CD4-positive, CD25-positive, alpha-beta regulatory T cell (primary cell): Measurements from ENCODE around the gene COL21A1. TPM values are rescaled to one million over a fixed set of nuclear protein-coding genes. Genes with fewer than 3 reads are reported as not detected.

Experiments
- ATAC-seq, 2 donors: fragments of 150-1000 bp; cut with Tn5 transposase; one replicate each; pipeline ENCODE4 v1.10.0; 2021; ENCODE audit warnings: low read depth in 2 of 2, moderate number of reproducible peaks in 2 of 2, moderate library complexity in 1 of 2
- DNase-seq, 3 donors: peaks; one replicate each; pipeline versions ENCODE4 v3.0.0 to v3.0.0-alpha.2; 2012 to 2022; ENCODE audit warnings: mixed read lengths in 1 of 3
- H3K27ac ChIP-seq: one replicate; pipeline ENCODE4 v1.7.0; 2013; ENCODE audit warnings: mild to moderate bottlenecking, low read length; ENCODE audit not compliant: insufficient read depth, poor library complexity, severe bottlenecking
- H3K27me3 ChIP-seq: one replicate; pipeline ENCODE4 v1.7.0; 2013; ENCODE audit warnings: low read length; ENCODE audit not compliant: control insufficient read depth, insufficient read depth
- H3K36me3 ChIP-seq: one replicate; pipeline ENCODE4 v1.7.0; 2013; ENCODE audit warnings: mild to moderate bottlenecking, low read length, moderate library complexity; ENCODE audit not compliant: control insufficient read depth, insufficient read depth
- H3K4me1 ChIP-seq: 2 replicates; pipeline ENCODE4 v1.7.0; 2013; ENCODE audit warnings: mild to moderate bottlenecking, low read length; ENCODE audit not compliant: insufficient read depth, control insufficient read depth, poor library complexity, severe bottlenecking
- H3K4me3 ChIP-seq: one replicate; pipeline ENCODE4 v1.7.0; 2013; ENCODE audit warnings: low read depth, mild to moderate bottlenecking, low read length, moderate library complexity
- H3K9me3 ChIP-seq, 2 experiments: 1 replicate in 1 of 2; 2 replicates in 1 of 2; pipeline ENCODE4 v1.7.0; 2013; ENCODE audit warnings: low read length in 2 of 2, mild to moderate bottlenecking in 1 of 2, moderate library complexity in 1 of 2; ENCODE audit not compliant: control insufficient read depth in 2 of 2
- H3K27ac Mint-ChIP-seq, 3 donors: one replicate each; pipeline ENCODE4 v1.8.0; 2020 to 2022; ENCODE audit warnings: mild to moderate bottlenecking in 3 of 3, mixed read lengths in 3 of 3, moderate library complexity in 2 of 3
- H3K27me3 Mint-ChIP-seq: one replicate; pipeline ENCODE4 v1.8.0; 2022; ENCODE audit warnings: mild to moderate bottlenecking, mixed read lengths
- H3K36me3 Mint-ChIP-seq: one replicate; pipeline ENCODE4 v1.8.0; 2020; ENCODE audit warnings: mixed read lengths
- H3K4me1 Mint-ChIP-seq, 4 donors: one replicate each; pipeline ENCODE4 v1.8.0; 2020 to 2022; ENCODE audit warnings: mixed read lengths in 4 of 4, mild to moderate bottlenecking in 1 of 4
- H3K4me3 Mint-ChIP-seq, 4 donors: one replicate each; pipeline ENCODE4 v1.8.0; 2020 to 2022; ENCODE audit warnings: mild to moderate bottlenecking in 4 of 4, mixed read lengths in 4 of 4, moderate library complexity in 3 of 4
- H3K9me3 Mint-ChIP-seq, 7 donors: one replicate each; pipeline ENCODE4 v1.8.0; 2020 to 2022; ENCODE audit warnings: mixed read lengths in 7 of 7, mild to moderate bottlenecking in 3 of 7, moderate library complexity in 2 of 7
- polyA plus RNA-seq, 4 donors: library from polyadenylated mRNA; unstranded; fragments of 300-500 nt; fragmentation: Illumina TruSeq; gene quantifications; one replicate each; pipeline ENCODE4 v1.2.3, GENCODE V29; 2021
- total RNA-seq: library from RNA; stranded (reverse); gene quantifications from one replicate; pipeline ENCODE4 v1.2.3, GENCODE V29; 2022

Gene COL21A1
- total and polyA plus RNA-seq, 5 donors from 2014 or later = not detected

DNA sequence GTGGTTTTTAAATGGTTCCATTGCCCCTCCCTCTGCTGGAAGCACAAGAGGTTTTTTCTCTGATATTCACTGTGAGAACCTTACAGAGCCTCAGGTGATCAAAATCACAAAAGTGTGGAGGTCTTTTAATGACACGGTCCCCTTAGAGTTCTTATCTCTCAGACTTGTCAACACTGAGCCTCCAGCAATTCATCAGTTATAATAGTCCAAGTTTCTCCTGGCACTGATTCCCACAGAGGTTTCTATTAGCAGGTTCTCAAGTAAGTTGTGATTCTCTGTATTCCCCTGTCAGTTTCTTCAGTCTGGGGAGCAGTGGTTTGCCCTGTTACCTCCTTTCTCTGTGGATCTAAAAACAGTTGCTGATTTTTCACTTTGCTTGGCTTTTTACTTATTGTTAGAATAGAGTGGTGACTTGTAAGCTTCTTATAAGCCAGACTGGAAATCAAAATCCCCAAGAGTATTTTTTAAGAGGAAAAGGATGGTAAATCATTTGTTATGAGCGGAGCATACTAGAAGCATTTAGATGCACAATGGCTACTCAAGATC, 214.6 kb downstream of the COL21A1 start:
- no peaks in the 10 kb centered on the region for H3K9me3 ChIP-seq
- no peaks in the 10 kb centered on the region for H3K4me1 ChIP-seq
- Mint-ChIP-seq H3K4me3 (no peak overlapping the region), H3K27ac (no peak overlapping the region), H3K36me3 (no peaks in the 10 kb centered on the region), H3K9me3 (peaks cover 0 to 24% (median 6%) of the 10 kb centered on the region in 7 donors), H3K27me3 (no peaks in the 10 kb centered on the region), H3K4me1 (no peaks in the 10 kb centered on the region)
- ATAC-seq (no peak), DNase-seq (no peak)
- no peaks in the 10 kb centered on the region for H3K36me3 ChIP-seq
- no peaks in the 10 kb centered on the region for H3K27me3 ChIP-seq
- H3K27ac ChIP-seq = no peak overlapping the region
- H3K4me3 ChIP-seq = no peak overlapping the region

DNA sequence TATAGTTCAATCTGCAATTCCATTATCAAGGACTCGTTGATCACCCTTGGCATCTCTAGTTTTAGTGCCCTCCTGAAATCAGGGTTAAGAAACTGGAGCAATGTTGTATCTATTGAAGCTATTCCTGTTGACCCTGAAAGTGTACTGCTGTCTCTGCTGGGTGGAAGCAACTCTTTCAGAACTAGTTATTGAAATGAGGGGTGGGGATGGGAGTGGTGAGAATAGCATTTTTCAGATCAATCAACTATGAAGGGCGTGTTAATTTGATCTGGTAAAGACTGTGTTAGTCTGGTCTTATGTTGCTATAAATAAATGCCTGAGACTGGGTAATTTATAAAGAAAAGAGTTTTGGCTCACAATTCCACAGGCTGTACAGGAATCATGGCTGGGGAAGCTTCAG, 219.5 kb downstream of the COL21A1 start:
- H3K4me3 Mint-ChIP-seq = no peak overlapping the region
- Histone ChIP-seq H3K4me3 (no peak overlapping the region), H3K27me3 (no peaks in the 10 kb centered on the region), H3K27ac (no peak overlapping the region), H3K9me3 (no peaks in the 10 kb centered on the region), H3K36me3 (no peaks in the 10 kb centered on the region), H3K4me1 (no peaks in the 10 kb centered on the region)
- peaks cover 0 to 9% (median 3%) of the 10 kb centered on the region in 7 donors for H3K9me3 Mint-ChIP-seq
- no peaks in the 10 kb centered on the region for H3K36me3 Mint-ChIP-seq
- no peak overlapping the region for H3K27ac Mint-ChIP-seq
- DNase-seq (no peak), ATAC-seq (no peak)
- no peaks in the 10 kb centered on the region for H3K27me3 Mint-ChIP-seq
- H3K4me1 Mint-ChIP-seq = no peaks in the 10 kb centered on the region

DNA sequence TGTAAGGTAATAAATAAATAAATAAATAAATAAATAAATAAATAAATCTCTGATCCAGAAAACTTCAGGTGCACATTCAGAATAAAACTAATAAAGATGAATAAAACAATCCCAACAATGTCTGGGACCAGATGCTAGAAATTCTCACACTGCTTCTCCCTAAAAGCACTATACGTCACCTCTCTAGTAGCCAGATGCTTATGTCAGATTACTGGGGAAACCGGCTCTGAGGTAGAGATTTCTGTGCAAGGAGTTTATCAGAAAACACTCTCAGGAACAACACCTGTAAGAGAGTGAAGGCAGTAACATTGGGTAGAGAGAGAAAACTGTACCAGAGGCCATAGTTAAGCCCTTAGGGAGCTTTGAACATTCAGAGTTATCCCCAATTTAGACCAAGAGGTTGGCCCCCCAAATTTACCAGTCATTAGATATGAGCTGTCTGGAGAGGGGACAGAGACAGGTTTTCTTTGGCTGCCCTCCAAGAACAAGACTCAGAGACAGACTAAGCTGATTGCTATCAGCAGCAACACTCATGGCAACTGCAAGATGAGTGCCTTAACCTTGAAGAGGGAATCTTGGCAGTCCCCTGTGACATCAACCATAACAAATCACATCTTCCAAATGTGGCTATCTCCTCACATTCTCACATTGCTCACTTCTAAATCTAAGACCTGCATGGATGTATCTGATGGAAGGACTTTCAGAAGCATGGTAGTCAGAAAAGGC, 220.8 kb downstream of the COL21A1 start:
- Histone ChIP-seq H3K27me3 (no peaks in the 10 kb centered on the region), H3K27ac (no peak overlapping the region), H3K4me1 (no peaks in the 10 kb centered on the region), H3K4me3 (no peak overlapping the region), H3K36me3 (no peaks in the 10 kb centered on the region), H3K9me3 (no peaks in the 10 kb centered on the region)
- Mint-ChIP-seq H3K4me3 (no peak overlapping the region), H3K36me3 (no peaks in the 10 kb centered on the region), H3K9me3 (peaks cover 0 to 7% (median 3%) of the 10 kb centered on the region in 7 donors), H3K27me3 (no peaks in the 10 kb centered on the region), H3K27ac (no peak overlapping the region), H3K4me1 (no peaks in the 10 kb centered on the region)
- ATAC-seq (no peak), DNase-seq (no peak)

GRCh38 chr6:56025795-56026194, 221.6 kb downstream of the COL21A1 start:
- H3K4me3 ChIP-seq = no peak overlapping the region
- Mint-ChIP-seq H3K4me3 (no peak overlapping the region), H3K4me1 (no peaks in the 10 kb centered on the region), H3K36me3 (no peaks in the 10 kb centered on the region), H3K9me3 (peaks cover 0 to 7% (median 3%) of the 10 kb centered on the region in 7 donors), H3K27me3 (no peaks in the 10 kb centered on the region), H3K27ac (no peak overlapping the region)
- no peaks in the 10 kb centered on the region for H3K36me3 ChIP-seq
- DNase-seq (no peak), ATAC-seq (no peak)
- H3K4me1 ChIP-seq = no peaks in the 10 kb centered on the region
- H3K27ac ChIP-seq = no peak overlapping the region
- no peaks in the 10 kb centered on the region for H3K9me3 ChIP-seq
- H3K27me3 ChIP-seq = no peaks in the 10 kb centered on the region

- no peaks in the 10 kb centered on the region for H3K36me3 ChIP-seq
- H3K9me3 Mint-ChIP-seq = peaks cover 0 to 8% (median 1%) of the 10 kb centered on the region in 7 donors
- no peak overlapping the region for H3K27ac ChIP-seq
- no peaks in the 10 kb centered on the region for H3K4me1 Mint-ChIP-seq
- H3K27me3 Mint-ChIP-seq = no peaks in the 10 kb centered on the region
- no peaks in the 10 kb centered on the region for H3K27me3 ChIP-seq
- no peak for ATAC-seq
- no peaks in the 10 kb centered on the region for H3K9me3 ChIP-seq
- H3K36me3 Mint-ChIP-seq = no peaks in the 10 kb centered on the region
- no peaks in the 10 kb centered on the region for H3K4me1 ChIP-seq
- H3K4me3 ChIP-seq = no peak overlapping the region
- no peak for DNase-seq
- no peak overlapping the region for H3K4me3 Mint-ChIP-seq
- H3K27ac Mint-ChIP-seq = no peak overlapping the region
These were observed 222.4 kb downstream of the COL21A1 start for GRCh38 chr6:56024931-56025330.

DNA sequence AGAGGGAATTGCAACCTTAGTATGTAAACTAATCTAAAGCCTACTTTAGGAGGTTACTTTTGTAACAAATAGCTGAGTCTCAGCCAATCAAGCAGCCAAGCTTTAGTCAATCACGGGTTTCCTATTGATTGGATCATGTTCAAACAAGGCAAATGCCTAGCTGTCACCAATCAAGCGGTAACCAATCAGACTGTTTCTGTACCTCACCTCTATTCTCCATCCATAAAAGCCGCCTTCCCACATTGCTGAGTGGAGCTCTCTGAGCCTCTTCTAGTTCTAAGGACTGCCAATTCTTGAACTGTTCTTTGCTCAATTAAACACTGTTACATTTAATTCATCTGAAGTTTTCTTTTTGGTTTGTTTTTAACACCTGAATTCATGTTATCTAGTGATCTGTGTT, 223.6 kb downstream of the COL21A1 start:
- Mint-ChIP-seq H3K4me3 (no peak overlapping the region), H3K4me1 (no peaks in the 10 kb centered on the region), H3K27ac (no peak overlapping the region), H3K9me3 (peaks cover 0 to 10% (median 2%) of the 10 kb centered on the region in 7 donors), H3K36me3 (no peaks in the 10 kb centered on the region), H3K27me3 (no peaks in the 10 kb centered on the region)
- no peaks in the 10 kb centered on the region for H3K36me3 ChIP-seq
- H3K27ac ChIP-seq = no peak overlapping the region
- no peaks in the 10 kb centered on the region for H3K4me1 ChIP-seq
- DNase-seq (no peak), ATAC-seq (no peak)
- no peak overlapping the region for H3K4me3 ChIP-seq
- no peaks in the 10 kb centered on the region for H3K27me3 ChIP-seq
- H3K9me3 ChIP-seq = no peaks in the 10 kb centered on the region

DNA sequence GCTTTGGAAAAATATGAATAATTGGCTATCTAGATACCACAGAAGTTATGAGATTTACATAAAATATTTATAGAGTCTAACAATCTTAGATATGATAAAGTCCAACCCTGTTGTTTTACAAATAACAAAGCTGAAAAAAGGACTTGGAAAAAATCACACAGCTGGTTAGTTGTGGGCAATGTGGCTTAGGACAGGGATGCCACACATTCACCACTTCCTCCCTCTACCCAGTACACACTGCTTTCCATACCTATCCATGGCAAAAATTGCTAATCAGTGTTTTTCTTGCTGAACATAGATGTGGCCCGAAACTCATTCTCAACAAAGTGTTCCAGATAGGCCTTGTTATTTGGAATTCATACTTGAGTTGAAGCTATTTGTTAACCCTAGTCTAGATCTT, 224.7 kb downstream of the COL21A1 start:
- Mint-ChIP-seq H3K4me3 (no peak overlapping the region), H3K9me3 (peaks cover 0 to 15% (median 2%) of the 10 kb centered on the region in 7 donors), H3K4me1 (no peaks in the 10 kb centered on the region), H3K27ac (no peak overlapping the region), H3K36me3 (no peaks in the 10 kb centered on the region), H3K27me3 (no peaks in the 10 kb centered on the region)
- ATAC-seq = no peak
- DNase-seq = no peak
- H3K27ac ChIP-seq = no peak overlapping the region
- no peaks in the 10 kb centered on the region for H3K27me3 ChIP-seq
- H3K4me1 ChIP-seq = no peaks in the 10 kb centered on the region
- H3K36me3 ChIP-seq = no peaks in the 10 kb centered on the region
- H3K4me3 ChIP-seq = no peak overlapping the region
- H3K9me3 ChIP-seq = no peaks in the 10 kb centered on the region

GRCh38 chr6:56021943-56022342, 225.4 kb downstream of the COL21A1 start:
- Histone ChIP-seq H3K4me3 (no peak overlapping the region), H3K36me3 (no peaks in the 10 kb centered on the region), H3K27me3 (no peaks in the 10 kb centered on the region), H3K4me1 (no peaks in the 10 kb centered on the region), H3K27ac (no peak overlapping the region), H3K9me3 (no peaks in the 10 kb centered on the region)
- DNase-seq (no peak), ATAC-seq (no peak)
- H3K4me1 Mint-ChIP-seq = no peaks in the 10 kb centered on the region
- no peaks in the 10 kb centered on the region for H3K27me3 Mint-ChIP-seq
- no peaks in the 10 kb centered on the region for H3K36me3 Mint-ChIP-seq
- H3K9me3 Mint-ChIP-seq = peaks cover 0 to 15% (median 2%) of the 10 kb centered on the region in 7 donors
- H3K27ac Mint-ChIP-seq = no peak overlapping the region
- no peak overlapping the region for H3K4me3 Mint-ChIP-seq
